DND-41 (cell line): ENCODE measurements around the gene SPINT2.

Experiments
- ATAC-seq: fragments of 200-7000 bp; cut with Tn5 transposase; 3 replicates; pipeline ENCODE4 v1.9.1; 2021; ENCODE audit warnings: low read depth; ENCODE audit not compliant: insufficient read depth
- DNase-seq: peaks from one replicate; pipeline ENCODE4 v3.0.0-alpha.2; 2020
- H2AFZ ChIP-seq: 2 replicates; pipeline ENCODE4 v1.6.0; 2012; ENCODE audit warnings: low read depth, low read length
- H3K27ac ChIP-seq: 2 replicates; pipeline ENCODE4 v1.5.1; 2012; ENCODE audit warnings: low read length, inconsistent platforms
- H3K27me3 ChIP-seq: fragments of 200-600 bp; sonication (generic); 2 replicates; pipeline ENCODE4 v1.6.0; 2012; ENCODE audit warnings: low read length, mild to moderate bottlenecking, inconsistent platforms; ENCODE audit not compliant: insufficient read depth, poor library complexity
- H3K36me3 ChIP-seq: 2 replicates; pipeline ENCODE4 v1.5.1; 2012; ENCODE audit warnings: low read length, inconsistent platforms; ENCODE audit not compliant: insufficient read depth
- H3K4me1 ChIP-seq: 2 replicates; pipeline ENCODE4 v1.5.1; 2012; ENCODE audit warnings: mild to moderate bottlenecking, low read length; ENCODE audit not compliant: insufficient read depth
- H3K4me2 ChIP-seq: 2 replicates; pipeline ENCODE4 v1.6.0; 2012; ENCODE audit warnings: mild to moderate bottlenecking, moderate library complexity, low read length, inconsistent platforms; ENCODE audit not compliant: insufficient read depth
- H3K4me3 ChIP-seq, 2 experiments: fragments of 200-600 bp in 1 of 2; shearing (Covaris generic) in 1 of 2; 2 replicates each; pipeline ENCODE4 v1.5.1; 2012 to 2016; ENCODE audit warnings: inconsistent platforms in 2 of 2, low read length in 2 of 2, mild to moderate bottlenecking in 2 of 2, low read depth in 1 of 2, moderate library complexity in 1 of 2
- H3K79me2 ChIP-seq: 2 replicates; pipeline ENCODE4 v1.6.0; 2012; ENCODE audit warnings: low read length, inconsistent platforms; ENCODE audit not compliant: insufficient read depth
- H3K9ac ChIP-seq: 2 replicates; pipeline ENCODE4 v1.6.0; 2012; ENCODE audit warnings: low read depth, mild to moderate bottlenecking, inconsistent platforms, low read length, moderate library complexity
- H3K9me3 ChIP-seq: 2 replicates; pipeline ENCODE4 v1.5.1; 2012; ENCODE audit warnings: low read length, moderate library complexity, mild to moderate bottlenecking, inconsistent platforms; ENCODE audit not compliant: insufficient read depth, severe bottlenecking
- H4K20me1 ChIP-seq: 2 replicates; pipeline ENCODE4 v1.6.0; 2012; ENCODE audit warnings: low read length; ENCODE audit not compliant: insufficient read depth
- CTCF ChIP-seq: IDR thresholded peaks from 2 replicates; pipeline ENCODE4 v1.5.1; 2012; ENCODE audit warnings: borderline replicate concordance, low read length, moderate library complexity, mild to moderate bottlenecking; ENCODE audit not compliant: poor library complexity, severe bottlenecking; ENCODE audit errors: extremely low read depth
- EZH2 ChIP-seq: IDR thresholded peaks from 3 replicates; pipeline ENCODE4 v1.6.1; 2012; ENCODE audit warnings: borderline replicate concordance, low read depth, mild to moderate bottlenecking, moderate library complexity, low read length, inconsistent platforms; ENCODE audit not compliant: severe bottlenecking

The SPINT2 gene

GRCh38 chr19:38243279-38243673 is 21.1 kb upstream of the SPINT2 start:
- TF ChIP-seq EZH2 (no peak), CTCF (no peak)

GRCh38 chr19:38245826-38246498 is 18.4 kb upstream of the SPINT2 start:
- no peak for ATAC-seq
- no peaks in the 10 kb centered on the region for H4K20me1 ChIP-seq
- no peaks in the 10 kb centered on the region for H3K9me3 ChIP-seq
- H3K4me1 ChIP-seq, result peaks cover 7% of the 10 kb centered on the region
- no peak overlapping the region for H3K9ac ChIP-seq
- DNase-seq, result no peak
- H3K27me3 ChIP-seq, result no peaks in the 10 kb centered on the region
- no peak overlapping the region for H3K4me2 ChIP-seq
- TF ChIP-seq EZH2 (no peak), CTCF (no peak)
- H3K4me3 ChIP-seq, result no peak overlapping the region
- no peak overlapping the region for H3K27ac ChIP-seq
- H3K36me3 ChIP-seq, result no peaks in the 10 kb centered on the region
- no peaks in the 10 kb centered on the region for H3K79me2 ChIP-seq
- no peak overlapping the region for H2AFZ ChIP-seq

More at GRCh38 chr19:38243279-38243673, 21.1 kb upstream of the SPINT2 start:
- no peaks in the 10 kb centered on the region for H3K79me2 ChIP-seq
- peak overlapping the region; percentile 80; the same call in 1 of the 2 replicates for H2AFZ ChIP-seq
- DNase-seq (no peak), ATAC-seq (no peak)
- H3K36me3 ChIP-seq, result no peaks in the 10 kb centered on the region
- no peak overlapping the region for H3K4me3 ChIP-seq
- H4K20me1 ChIP-seq, result no peaks in the 10 kb centered on the region
- H3K4me1 ChIP-seq, result peaks cover 7% of the 10 kb centered on the region
- no peaks in the 10 kb centered on the region for H3K27me3 ChIP-seq
- H3K4me2 ChIP-seq, result no peak overlapping the region
- peak overlapping the region; percentile 15; the same call in 1 of the 2 replicates for H3K9ac ChIP-seq
- no peak overlapping the region for H3K27ac ChIP-seq
- H3K9me3 ChIP-seq, result no peaks in the 10 kb centered on the region

DNA sequence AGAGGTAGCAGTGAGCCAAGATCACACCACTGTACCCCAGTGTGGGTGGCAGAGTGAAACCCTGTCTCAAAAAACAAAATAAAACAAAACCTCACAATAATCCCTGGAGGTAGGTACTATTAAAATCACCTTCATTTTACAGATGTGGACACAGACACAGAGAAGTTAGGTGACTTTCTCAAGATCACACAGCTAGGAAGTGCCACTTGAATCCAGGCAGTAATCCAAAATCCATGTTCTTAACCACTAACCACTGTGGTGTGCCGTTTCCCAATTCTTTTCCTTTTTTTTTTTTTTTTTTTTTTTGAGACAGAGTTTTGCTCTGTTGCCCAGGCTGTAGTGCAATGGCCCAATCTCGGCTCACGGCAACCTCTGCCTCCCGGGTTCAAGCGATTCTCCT is 17.2 kb upstream of the SPINT2 start:
- no peak for ATAC-seq
- no peak overlapping the region for H3K27ac ChIP-seq
- no peak overlapping the region for H3K4me3 ChIP-seq

More for the DNA sequence above, 17.2 kb upstream of the SPINT2 start:
- H3K36me3 ChIP-seq, result no peaks in the 10 kb centered on the region
- no peak overlapping the region for H3K4me2 ChIP-seq
- H3K9me3 ChIP-seq, result no peaks in the 10 kb centered on the region
- no peaks in the 10 kb centered on the region for H3K27me3 ChIP-seq
- TF ChIP-seq CTCF (no peak), EZH2 (no peak)
- H3K4me1 ChIP-seq, result peaks cover 7% of the 10 kb centered on the region
- H3K79me2 ChIP-seq, result no peaks in the 10 kb centered on the region
- H4K20me1 ChIP-seq, result no peaks in the 10 kb centered on the region
- DNase-seq, result no peak
- no peak overlapping the region for H2AFZ ChIP-seq
- no peak overlapping the region for H3K9ac ChIP-seq
